Upper lobe of right lung (tissue), 1 donor: ENCODE results near the gene ERMP1. TPM values are rescaled to one million over a fixed set of nuclear protein-coding genes. Genes with fewer than 3 reads are reported as not detected.

Source experiments
- ATAC-seq: fragments of 200-7000 bp; cut with Tn5 transposase; one replicate; pipeline ENCODE4 v1.9.1; 2020; ENCODE audit warnings: mild to moderate bottlenecking, moderate library complexity
- DNase-seq: peaks from one replicate; pipeline ENCODE4 v3.0.0-alpha.2; 2020
- H3K27ac ChIP-seq: fragments of 200-600 bp; one replicate; pipeline ENCODE4 v1.8.0; 2022
- H3K27me3 ChIP-seq: fragments of 200-600 bp; one replicate; pipeline ENCODE4 v1.8.0; 2022; ENCODE audit warnings: mild to moderate bottlenecking
- H3K36me3 ChIP-seq: fragments of 200-600 bp; one replicate; pipeline ENCODE4 v1.8.0; 2022
- H3K4me1 ChIP-seq: fragments of 200-600 bp; one replicate; pipeline ENCODE4 v1.8.0; 2022
- H3K4me3 ChIP-seq: fragments of 200-600 bp; one replicate; pipeline ENCODE4 v1.8.0; 2022; ENCODE audit warnings: mild to moderate bottlenecking
- H3K9me3 ChIP-seq: fragments of 200-600 bp; one replicate; pipeline ENCODE4 v1.8.0; 2022
- CTCF ChIP-seq: fragments of 200-600 bp; IDR thresholded peaks from one replicate; pipeline ENCODE4 v1.8.0; 2022; ENCODE audit warnings: antibody characterized with exemption
- intact Hi-C: fragments of 100-400 bp; cut with DNase I; formaldehyde crosslinking; loops from one replicate; pipeline ENCODE4 v1.11.0; 2022
- total RNA-seq: library from RNA; stranded (reverse); fragmentation: NEBNext Ultra II Directional; extraction: Animal tissue kit (Norgen Biotek cat#: 25700); gene quantifications from one replicate; pipeline ENCODE4 v1.2.1, GENCODE V29; 2021
- donor health status: DM: no; HTN: yes; CAD: no; lungs with severe emphysema.

The ERMP1 gene
- total RNA-seq, 1 donor from 2014 or later, result 34.8 TPM

GRCh38 chr9:5736563-5737346, 96.2 kb downstream of the ERMP1 start:
- TF ChIP-seq CTCF, result no peak
- Histone ChIP-seq H3K27me3 (no peaks in the 10 kb centered on the region), H3K27ac (no peak overlapping the region), H3K4me1 (no peaks in the 10 kb centered on the region), H3K36me3 (peaks cover 15% of the 10 kb centered on the region), H3K9me3 (no peaks in the 10 kb centered on the region), H3K4me3 (no peak overlapping the region)
- DNase-seq (no peak), ATAC-seq (no peak)
- intact Hi-C loops, result no loop called here

- intact Hi-C loops, result no loop called here
- peaks cover 15% of the 10 kb centered on the region for H3K36me3 ChIP-seq
Observed at GRCh38 chr9:5735072-5735471, 97.8 kb downstream of the ERMP1 start.

More at GRCh38 chr9:5735072-5735471, 97.8 kb downstream of the ERMP1 start:
- no peak overlapping the region for H3K4me3 ChIP-seq
- no peak for DNase-seq
- H3K27ac ChIP-seq, result no peak overlapping the region
- TF ChIP-seq CTCF, result no peak
- H3K27me3 ChIP-seq, result no peaks in the 10 kb centered on the region
- H3K9me3 ChIP-seq, result no peaks in the 10 kb centered on the region
- no peaks in the 10 kb centered on the region for H3K4me1 ChIP-seq
- no peak for ATAC-seq

Other genes with a start within 250 kb of the ERMP1 start
- 23.9 TPM for gene RIC1, start 204.0 kb downstream of the ERMP1 start, total RNA-seq
- not detected for gene MLANA, start 57.8 kb upstream of the ERMP1 start, total RNA-seq
- gene RANBP6, start 182.5 kb upstream of the ERMP1 start, total RNA-seq, result 14.8 TPM